Mesenteric fat pad (tissue), 1 donor: Measurements from ENCODE around the gene TLE3. TPM values are rescaled to one million over a fixed set of nuclear protein-coding genes. Genes with fewer than 3 reads are reported as not detected.
A peak's percentile ranks its signal among the peaks of the same experiment; 100 is the strongest.
"Not testable (repeated sequence)": the region's sequence is repeated elsewhere in the genome, so short reads cannot be mapped to it uniquely, and the experiment has no call there.

ENCODE experiments used
- DNase-seq: peaks from one replicate; pipeline ENCODE4 v3.0.0-alpha.2; 2020; ENCODE audit warnings: low spot score
- long read RNA-seq: library from polyadenylated mRNA; unstranded; transcript quantifications from one replicate; pipeline ENCODE4 v2.0.0, GENCODE V29; 2020
- total RNA-seq: library from RNA; stranded (reverse); fragmentation: NEBNext Ultra II Directional; extraction: Animal tissue kit (Norgen Biotek cat#: 25700); gene quantifications from one replicate; pipeline ENCODE4 v1.2.1, GENCODE V29; 2021
- donor health status: DM: yes; HTN: yes; CAD: no.

The TLE3 gene
- 52.5 TPM for total RNA-seq
- long read RNA-seq, partial matches to known transcripts: 18 of 32 reads
- long read RNA-seq, other reads (novel, unspliced or antisense): 14 of 32 reads

GRCh38 chr15:70097321-70098152 lies at the start of gene TLE3:
Gene TLE3, minus strand, starts transcription at chr15:70097917. Its CDS starts 1,119 bp downstream, at chr15:70096798.
- peak; percentile 100 for DNase-seq

DNA sequence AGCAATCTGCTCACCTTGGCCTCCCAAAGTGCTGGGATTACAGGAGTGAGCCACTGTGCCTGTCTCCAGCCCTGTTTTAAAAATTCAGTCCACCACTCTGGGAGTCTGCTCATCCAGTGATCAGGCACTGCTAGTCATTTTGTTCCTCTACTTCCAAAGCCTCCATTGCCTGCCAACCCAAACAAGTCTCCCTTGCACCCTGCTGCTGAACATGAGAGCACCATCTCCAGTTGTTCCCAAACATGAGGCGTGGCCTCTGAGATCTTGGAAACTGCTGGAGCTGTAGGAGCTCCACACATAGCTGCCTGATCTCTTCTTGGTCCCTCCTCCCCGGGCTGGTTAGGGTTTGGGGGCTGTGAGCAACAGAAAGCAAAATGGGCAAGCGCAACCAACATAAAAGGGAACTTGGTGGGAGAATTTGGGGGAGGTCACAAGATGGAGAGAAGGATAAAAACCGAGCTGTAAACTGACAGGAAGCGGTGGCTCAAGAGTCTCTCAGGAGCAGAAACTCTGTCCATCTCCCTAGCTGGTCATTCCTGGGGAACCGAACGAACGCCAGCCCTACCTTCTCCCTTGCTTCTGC lies 49.6 kb upstream of the TLE3 start:
- no peak for DNase-seq

GRCh38 chr15:70146771-70147170 lies 49.1 kb upstream of the TLE3 start:
- DNase-seq: no peak

GRCh38 chr15:70146162-70146561 lies 48.4 kb upstream of the TLE3 start:
- no peak for DNase-seq

- no peak for DNase-seq
These were observed 47.5 kb upstream of the TLE3 start for GRCh38 chr15:70145261-70145660.

DNA sequence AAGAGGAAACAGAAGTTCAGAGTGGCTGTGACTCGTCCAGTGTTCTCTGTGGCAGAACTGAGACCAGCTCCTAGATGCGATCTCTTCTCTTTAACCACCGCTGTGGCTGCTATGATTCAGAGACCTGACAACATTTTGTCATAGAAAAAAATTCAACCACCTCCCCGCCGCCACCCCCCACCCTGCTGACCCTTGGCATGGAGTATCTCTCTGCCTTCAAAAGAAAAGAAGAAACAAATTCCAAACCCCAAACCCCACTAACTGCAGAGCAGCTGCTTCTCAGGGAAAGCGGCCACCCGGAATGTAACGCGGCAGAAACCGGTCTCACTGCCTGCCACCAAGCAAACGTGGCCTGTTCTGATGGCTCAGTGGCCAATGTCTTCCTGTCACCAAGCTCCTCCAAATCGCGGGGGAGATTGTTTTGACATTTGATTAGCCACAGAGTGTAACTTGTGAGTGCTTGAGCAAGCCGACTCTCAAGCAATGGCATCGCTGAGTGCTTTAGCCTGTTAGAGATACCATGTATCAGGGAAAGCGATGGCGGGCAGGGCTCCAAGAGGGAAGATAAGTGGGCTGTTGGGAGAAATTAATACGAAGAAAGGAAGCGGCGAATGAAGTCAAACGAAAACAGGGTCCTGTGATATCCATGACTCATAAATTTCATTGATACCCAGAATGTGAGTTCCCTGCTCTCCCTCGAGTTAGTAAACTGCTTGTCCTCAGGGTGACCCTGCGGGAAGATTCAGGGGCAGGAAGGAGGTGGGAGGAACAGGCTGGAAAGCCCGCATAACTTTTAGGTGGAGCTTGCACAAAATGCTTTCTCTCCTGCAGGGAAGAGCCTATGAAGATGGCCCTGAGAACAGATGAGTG lies 44.8 kb upstream of the TLE3 start:
- no peak for DNase-seq

DNA sequence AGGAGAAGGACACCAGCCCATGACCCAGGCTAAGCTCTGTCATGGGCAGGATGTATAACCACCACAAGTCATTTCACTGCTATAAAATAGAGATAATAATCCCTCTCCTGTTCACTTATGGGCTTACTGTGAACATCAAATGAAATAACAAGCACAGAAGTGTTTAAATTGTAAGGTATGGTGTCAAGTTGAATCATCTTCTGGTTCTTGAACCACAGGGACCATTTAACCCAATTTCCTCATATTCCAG lies 44.3 kb upstream of the TLE3 start:
- DNase-seq: no peak

- no peak for DNase-seq
These were observed 43.8 kb upstream of the TLE3 start for GRCh38 chr15:70141376-70142071.

- no peak for DNase-seq
These were observed 43.0 kb upstream of the TLE3 start for GRCh38 chr15:70140543-70141375.

DNA sequence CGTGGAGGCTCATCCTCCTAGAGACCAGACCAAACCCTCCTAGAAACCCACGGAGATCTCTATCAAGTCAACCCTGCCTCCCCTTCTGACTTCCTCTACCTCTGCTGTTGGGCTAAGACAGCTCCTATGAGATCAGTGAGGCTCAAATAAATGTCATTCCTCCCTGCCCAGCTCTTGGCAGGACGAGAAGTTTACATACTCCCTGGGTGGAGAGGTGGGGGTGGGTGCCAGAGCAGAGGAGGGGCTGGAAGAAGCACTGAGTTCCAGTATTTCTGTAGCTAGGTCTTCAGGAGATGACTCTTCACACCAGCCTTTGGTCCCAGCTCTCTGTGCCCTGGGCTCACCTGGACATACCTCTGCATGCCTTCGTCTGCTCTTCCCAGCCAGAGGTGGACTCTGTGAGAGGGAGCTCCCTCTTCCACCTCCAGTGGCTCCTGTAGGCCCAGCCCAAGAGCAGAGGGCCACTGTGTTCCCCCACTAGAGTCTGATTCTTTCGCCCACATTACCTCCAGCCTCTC lies 42.4 kb upstream of the TLE3 start:
- DNase-seq: no peak

- DNase-seq: no peak
These were observed 40.2 kb upstream of the TLE3 start for GRCh38 chr15:70137967-70138366.

GRCh38 chr15:70137021-70137420 lies 39.3 kb upstream of the TLE3 start:
- not testable (repeated sequence) for DNase-seq

DNA sequence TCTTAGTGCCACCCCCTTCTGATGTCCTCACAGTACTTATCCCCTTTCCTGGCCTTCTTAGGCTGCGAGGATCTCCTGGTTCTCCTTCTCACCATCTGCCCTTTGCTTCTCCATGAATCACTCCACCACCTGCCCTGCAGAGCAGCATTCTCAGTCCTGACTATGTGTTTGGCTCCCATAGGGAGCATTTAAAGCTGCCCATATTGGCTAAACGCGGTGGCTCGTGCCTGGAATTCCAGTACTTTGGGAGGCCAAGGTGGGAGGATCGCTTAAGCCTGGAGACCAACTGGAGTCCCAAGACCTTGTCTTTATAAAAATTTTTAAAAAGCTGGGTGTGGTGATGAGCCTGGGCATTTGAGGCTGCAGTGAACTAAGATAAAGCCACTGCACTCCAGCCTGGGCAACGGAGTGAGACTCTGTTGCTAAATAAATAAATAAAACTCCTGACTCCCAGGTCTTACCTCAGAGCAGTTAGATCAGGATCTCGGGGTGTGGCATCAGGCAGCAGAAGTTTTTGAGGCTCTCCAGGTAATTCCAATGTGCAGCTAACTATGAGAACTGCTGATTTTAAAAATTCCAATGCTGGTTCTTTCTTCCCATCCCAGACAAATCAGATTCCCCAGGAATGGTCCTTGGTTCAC lies 36.2 kb upstream of the TLE3 start:
- DNase-seq: no peak

GRCh38 chr15:70133296-70133695 lies 35.6 kb upstream of the TLE3 start:
- no peak for DNase-seq

DNA sequence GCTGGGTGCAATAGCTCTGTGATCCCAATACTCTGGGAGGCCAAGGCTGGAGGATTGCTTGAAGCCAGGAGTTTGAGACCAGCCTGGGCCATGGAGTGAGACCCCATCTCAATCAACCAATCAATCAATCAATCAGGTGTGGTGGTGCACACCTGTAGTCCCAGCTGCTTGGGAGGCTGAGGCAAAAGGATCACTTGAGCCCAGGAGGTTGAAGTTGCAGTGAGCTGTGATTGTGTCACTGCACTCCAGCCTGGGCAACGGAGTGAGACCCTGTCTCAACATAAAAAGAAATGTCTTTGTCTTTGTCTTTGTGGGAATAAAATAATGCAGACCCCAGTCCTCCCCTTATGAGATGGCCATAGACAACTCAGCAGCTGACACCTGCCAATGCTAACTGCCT lies 34.9 kb upstream of the TLE3 start:
- no peak for DNase-seq

DNA sequence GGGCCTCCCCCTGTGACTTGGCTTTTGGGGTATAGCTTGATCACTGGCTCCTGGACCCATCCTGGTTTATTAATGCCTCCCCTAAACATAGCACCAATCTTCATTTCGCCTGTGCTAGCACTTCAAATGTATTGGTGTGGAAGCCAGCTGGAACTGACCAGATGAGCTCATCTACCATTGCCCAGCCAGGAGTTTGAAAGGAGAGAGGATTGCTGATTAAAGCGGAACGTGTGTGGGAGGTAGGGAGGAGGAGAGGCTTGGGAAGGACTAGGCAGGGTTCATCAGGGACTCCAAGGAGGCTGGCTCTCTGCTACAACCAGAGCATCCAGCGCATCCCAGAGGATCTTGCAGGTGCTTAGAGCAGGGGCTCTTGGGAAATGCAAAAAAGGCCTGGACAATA lies 34.4 kb upstream of the TLE3 start:
- no peak for DNase-seq

- no peak for DNase-seq
These were observed 30.9 kb upstream of the TLE3 start for GRCh38 chr15:70128414-70129140.

DNA sequence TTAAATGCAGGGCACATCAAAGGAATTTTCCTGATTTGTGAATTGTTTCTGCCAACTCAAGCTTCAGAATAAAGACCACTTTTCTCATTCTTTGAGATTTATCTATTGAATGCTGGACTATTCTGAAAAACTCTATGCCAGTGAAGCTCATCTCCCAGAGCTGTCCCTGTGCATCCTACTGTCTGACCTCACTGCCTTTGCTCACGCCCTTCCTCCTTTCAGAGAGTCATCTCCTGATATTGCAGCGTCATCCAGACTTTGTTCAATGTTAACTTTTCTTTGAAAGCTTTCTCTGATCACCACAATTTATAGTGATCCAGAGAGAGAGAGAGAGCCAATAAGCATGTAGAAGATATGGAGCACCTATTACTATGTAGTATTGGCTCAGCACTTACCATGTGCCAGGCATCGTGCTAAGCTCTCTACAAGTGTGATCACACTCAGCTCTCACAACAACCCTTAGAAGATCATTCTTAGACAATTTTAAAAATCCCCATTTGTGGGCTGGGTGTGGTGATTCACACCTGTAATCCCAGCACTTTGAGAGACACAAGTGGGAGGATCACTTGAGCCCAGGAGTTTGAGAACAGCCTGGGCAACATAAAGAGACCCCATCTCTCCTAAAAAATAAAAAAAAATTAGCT lies 30.2 kb upstream of the TLE3 start:
- DNase-seq: no peak

- no peak for DNase-seq
These were observed 29.6 kb upstream of the TLE3 start for GRCh38 chr15:70127288-70127746.
